Measurements from ENCODE around the gene SDC1.

- TF ChIP-seq EZH2 (IDR thresholded peaks at IDR 0.05; ENCODE audit: low read depth, low read length, severe bottlenecking) (no peak), CTCF (IDR thresholded peaks at IDR 0.05; ENCODE audit: control extremely low read depth in 1 of 3, insufficient read depth in 1 of 3, low read depth in 1 of 3, low read length in 3 of 3) (no peak), RAD21 (IDR thresholded peaks at IDR 0.05 in 1 of 2, conservative IDR thresholded peaks at IDR 0.05 in 1 of 2; ENCODE audit: low read depth in 2 of 2, low read length in 2 of 2) (no peak), EGR1 (IDR thresholded peaks at IDR 0.05; ENCODE audit: borderline replicate concordance, low read depth, low read length) (no peak), KDM1A (IDR thresholded peaks at IDR 0.05; ENCODE audit: borderline replicate concordance, low read length) (no peak), CREB1 (IDR thresholded peaks at IDR 0.05) (no peak), YY1 (IDR thresholded peaks at IDR 0.05; ENCODE audit: low read depth, low read length) (no peak), MAFK (IDR thresholded peaks at IDR 0.05; ENCODE audit: low read depth, low read length) (no peak), TBP (IDR thresholded peaks at IDR 0.05; ENCODE audit: low read depth, low read length) (no peak), NRF1 (IDR thresholded peaks at IDR 0.05; ENCODE audit: low read depth, low read length) (no peak)
Measured at GRCh38 chr2:20231159-20231558, 6.2 kb upstream of the SDC1 start.
